ENCODE results near the gene TOM1.

TOM1 gene

DNA sequence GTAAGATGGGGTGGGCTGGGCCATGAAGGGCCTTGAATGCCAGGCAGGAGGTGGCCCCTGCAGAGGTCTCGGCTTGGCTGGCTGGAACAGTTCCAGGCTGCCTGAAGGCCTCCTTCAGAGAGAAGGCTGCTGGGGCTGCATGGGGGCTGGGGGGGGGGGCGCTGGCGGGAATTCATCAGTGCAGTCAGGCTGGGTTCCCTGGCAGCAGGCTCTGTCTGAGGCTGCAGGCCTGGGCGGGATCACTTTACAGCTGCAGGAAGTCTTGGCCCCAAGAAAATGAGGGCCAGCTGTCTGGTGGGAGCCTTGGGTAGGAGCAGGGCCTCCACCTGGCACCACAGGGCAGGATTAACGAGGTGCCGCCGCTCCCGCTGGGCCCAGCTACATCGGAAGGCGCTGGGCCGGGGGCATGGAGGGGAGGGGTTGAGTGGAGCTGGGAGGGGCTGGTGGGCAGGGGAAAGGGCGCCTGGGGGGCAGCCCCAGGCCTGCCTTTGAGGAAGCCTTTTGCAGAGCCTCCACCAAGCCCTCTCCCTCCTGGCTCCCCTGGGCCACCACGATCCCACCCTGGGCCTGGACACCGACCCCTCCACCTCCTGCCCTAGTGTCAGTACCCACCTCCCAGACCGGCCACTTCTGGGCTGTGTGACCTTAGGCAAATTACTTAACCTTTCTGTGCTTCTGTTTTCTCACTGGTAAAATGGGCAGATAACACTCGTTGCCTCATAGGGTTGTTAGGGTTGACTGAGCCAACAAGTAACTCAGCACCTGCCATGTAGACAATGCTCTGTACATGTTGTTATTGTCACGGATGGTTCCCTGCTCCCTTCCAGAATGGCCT, 50.2 kb downstream of the TOM1 start:
- no peak for DNase-seq (ENCODE audit: low spot score)
- no peak for ATAC-seq (ENCODE audit: low read depth)
- Histone ChIP-seq H3K36me3 (ENCODE audit: low read depth) (no peaks in the 10 kb centered on the region), H3K27me3 (ENCODE audit: insufficient read depth, poor library complexity, severe bottlenecking) (no peaks in the 10 kb centered on the region), H3K4me1 (ENCODE audit: insufficient read depth, poor library complexity, severe bottlenecking) (no peaks in the 10 kb centered on the region), H3K9me3 (ENCODE audit: severe bottlenecking) (no peaks in the 10 kb centered on the region), H3K27ac (ENCODE audit: poor library complexity, severe bottlenecking) (no peak overlapping the region), H3K4me3 (ENCODE audit: severe bottlenecking) (no peak overlapping the region)
- TF ChIP-seq, protein P1, sequence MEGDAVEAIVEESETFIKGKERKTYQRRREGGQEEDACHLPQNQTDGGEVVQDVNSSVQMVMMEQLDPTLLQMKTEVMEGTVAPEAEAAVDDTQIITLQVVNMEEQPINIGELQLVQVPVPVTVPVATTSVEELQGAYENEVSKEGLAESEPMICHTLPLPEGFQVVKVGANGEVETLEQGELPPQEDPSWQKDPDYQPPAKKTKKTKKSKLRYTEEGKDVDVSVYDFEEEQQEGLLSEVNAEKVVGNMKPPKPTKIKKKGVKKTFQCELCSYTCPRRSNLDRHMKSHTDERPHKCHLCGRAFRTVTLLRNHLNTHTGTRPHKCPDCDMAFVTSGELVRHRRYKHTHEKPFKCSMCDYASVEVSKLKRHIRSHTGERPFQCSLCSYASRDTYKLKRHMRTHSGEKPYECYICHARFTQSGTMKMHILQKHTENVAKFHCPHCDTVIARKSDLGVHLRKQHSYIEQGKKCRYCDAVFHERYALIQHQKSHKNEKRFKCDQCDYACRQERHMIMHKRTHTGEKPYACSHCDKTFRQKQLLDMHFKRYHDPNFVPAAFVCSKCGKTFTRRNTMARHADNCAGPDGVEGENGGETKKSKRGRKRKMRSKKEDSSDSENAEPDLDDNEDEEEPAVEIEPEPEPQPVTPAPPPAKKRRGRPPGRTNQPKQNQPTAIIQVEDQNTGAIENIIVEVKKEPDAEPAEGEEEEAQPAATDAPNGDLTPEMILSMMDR (IDR thresholded peaks at IDR 0.05; ENCODE audit: poor library complexity, severe bottlenecking) = no peak

DNA sequence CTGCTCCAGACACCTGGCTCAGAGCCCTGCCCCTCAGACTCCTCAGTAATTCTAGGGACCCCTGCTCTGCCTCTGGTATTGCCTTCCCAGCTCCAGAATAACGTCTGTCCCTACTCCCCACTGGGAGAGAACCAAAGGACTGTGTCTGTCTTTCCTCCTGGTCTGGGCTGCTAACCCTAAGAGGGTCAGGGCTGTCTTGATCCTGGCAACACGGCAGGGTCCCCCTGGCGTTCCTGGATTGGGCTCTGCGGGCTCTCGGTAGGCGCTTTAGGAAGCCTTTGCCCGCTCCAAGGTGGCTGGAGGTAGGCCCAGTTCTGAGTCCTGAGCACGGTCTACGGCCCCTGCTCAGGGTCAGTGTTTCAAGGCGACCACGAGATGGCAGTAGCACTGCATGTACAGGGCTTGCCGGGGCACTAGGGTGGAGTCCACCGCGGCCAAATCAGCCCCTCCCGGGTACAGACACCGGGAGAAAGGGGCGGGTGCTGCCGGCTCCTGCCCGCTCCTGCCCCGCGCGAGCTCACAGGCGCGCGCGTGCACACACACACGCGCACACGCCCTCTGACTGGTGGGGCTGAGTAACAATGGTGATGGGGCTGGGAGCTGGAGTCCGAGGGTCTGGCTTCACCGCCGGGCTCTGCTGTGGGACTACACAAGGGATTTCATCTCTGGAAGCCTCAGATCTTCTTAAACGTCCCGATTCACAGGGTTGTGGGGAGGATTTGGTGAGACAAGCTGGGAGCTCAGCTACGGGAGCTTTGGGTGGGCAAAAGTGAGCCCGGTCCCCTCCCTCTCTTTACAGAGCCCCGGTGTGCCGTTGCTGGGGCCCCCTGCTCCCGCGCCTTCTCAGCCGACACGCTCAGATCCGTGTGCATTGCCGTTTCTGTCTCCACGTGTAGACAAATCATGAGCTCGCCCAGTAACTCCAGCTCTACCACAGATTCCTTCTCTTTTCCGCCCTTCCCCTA, 51.1 kb downstream of the TOM1 start:
- Histone ChIP-seq H3K4me1 (ENCODE audit: insufficient read depth, poor library complexity, severe bottlenecking) (no peaks in the 10 kb centered on the region), H3K27ac (ENCODE audit: poor library complexity, severe bottlenecking) (no peak overlapping the region), H3K27me3 (ENCODE audit: insufficient read depth, poor library complexity, severe bottlenecking) (no peaks in the 10 kb centered on the region), H3K9me3 (ENCODE audit: severe bottlenecking) (no peaks in the 10 kb centered on the region), H3K4me3 (ENCODE audit: severe bottlenecking) (peak overlapping the region; percentile 30), H3K36me3 (ENCODE audit: low read depth) (no peaks in the 10 kb centered on the region)
- TF ChIP-seq, protein P1 (IDR thresholded peaks at IDR 0.05; ENCODE audit: poor library complexity, severe bottlenecking) = peak; percentile 91
- peak; percentile 92 for DNase-seq (ENCODE audit: low spot score)
- peak; percentile 96 for ATAC-seq (ENCODE audit: low read depth)

DNA sequence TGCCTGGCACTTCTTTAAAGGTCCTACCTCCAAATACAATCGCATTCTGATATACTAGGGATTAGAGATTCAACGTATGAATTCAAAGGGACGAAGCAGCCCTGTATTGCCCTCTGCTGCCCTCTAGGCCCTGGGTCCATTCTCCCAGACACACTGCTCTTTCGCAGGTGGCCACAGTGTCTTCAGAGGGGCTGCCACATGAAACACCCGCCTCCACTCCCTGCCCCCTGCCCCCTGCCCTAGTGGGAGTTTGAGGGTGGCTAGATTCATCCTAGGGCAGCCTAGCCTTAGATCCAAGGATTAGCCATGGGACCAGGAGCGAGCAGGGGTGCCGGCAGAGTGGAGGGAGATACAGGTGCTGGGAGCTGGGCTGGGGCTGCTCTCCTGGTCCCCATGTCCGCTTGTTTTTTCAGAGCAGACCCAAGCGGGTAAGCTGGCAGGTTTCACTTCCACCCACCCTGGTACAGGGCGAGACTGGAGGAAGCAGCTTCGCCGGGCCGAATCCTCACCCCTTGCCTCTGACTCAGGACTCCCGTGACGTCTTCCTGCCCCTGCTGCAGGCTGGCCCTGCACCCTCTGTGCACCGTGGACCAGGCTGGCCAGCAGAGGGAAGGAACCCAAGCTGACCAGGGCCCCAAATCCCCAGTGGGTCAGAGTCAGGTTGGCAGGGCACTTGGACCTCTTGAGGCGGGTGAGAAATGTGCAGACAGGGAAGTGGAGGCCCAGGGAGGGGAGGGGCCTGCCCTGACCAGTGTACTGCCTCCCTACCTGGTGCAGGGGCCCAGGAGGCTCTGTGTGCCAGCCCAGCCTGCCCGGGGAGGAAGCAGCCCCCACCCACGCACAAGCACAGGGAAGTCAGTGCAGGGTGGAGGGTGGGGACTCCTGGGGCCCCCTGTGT, 52.8 kb downstream of the TOM1 start:
- no peaks in the 10 kb centered on the region for H3K4me1 ChIP-seq (ENCODE audit: insufficient read depth, poor library complexity, severe bottlenecking)
- H3K36me3 ChIP-seq (ENCODE audit: low read depth) = no peaks in the 10 kb centered on the region
- DNase-seq (ENCODE audit: low spot score) (no peak), ATAC-seq (ENCODE audit: low read depth) (no peak)
- H3K27me3 ChIP-seq (ENCODE audit: insufficient read depth, poor library complexity, severe bottlenecking) = no peaks in the 10 kb centered on the region
- TF ChIP-seq, protein P1 (IDR thresholded peaks at IDR 0.05; ENCODE audit: poor library complexity, severe bottlenecking) = peak; percentile 27
- no peaks in the 10 kb centered on the region for H3K9me3 ChIP-seq (ENCODE audit: severe bottlenecking)
- no peak overlapping the region for H3K4me3 ChIP-seq (ENCODE audit: severe bottlenecking)
- no peak overlapping the region for H3K27ac ChIP-seq (ENCODE audit: poor library complexity, severe bottlenecking)

DNA sequence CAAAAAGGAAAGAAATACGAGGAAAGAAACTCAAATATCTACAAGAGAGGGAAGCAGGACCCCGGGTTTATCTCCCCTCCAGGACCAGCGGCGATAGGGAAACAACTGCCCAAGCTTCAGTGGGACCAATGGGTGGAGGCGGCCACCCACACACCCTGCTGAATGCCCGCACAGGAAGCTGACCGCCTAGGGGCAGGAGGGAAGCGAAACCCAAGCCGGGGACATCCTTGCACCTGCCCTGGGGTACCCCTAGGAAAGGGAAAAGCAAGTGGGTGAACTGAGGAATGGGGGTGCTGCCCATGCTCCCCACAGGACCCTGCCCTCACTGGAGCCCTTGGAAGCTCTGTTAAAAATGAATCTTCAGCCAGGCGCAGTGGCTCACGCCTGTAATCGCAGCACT, 53.6 kb downstream of the TOM1 start:
- H3K4me1 ChIP-seq (ENCODE audit: insufficient read depth, poor library complexity, severe bottlenecking) = no peaks in the 10 kb centered on the region
- ATAC-seq (ENCODE audit: low read depth) (no peak), DNase-seq (ENCODE audit: low spot score) (no peak)
- H3K4me3 ChIP-seq (ENCODE audit: severe bottlenecking) = no peak overlapping the region
- no peaks in the 10 kb centered on the region for H3K36me3 ChIP-seq (ENCODE audit: low read depth)
- TF ChIP-seq, protein P1 (IDR thresholded peaks at IDR 0.05; ENCODE audit: poor library complexity, severe bottlenecking) = no peak
- no peak overlapping the region for H3K27ac ChIP-seq (ENCODE audit: poor library complexity, severe bottlenecking)
- H3K9me3 ChIP-seq (ENCODE audit: severe bottlenecking) = no peaks in the 10 kb centered on the region
- H3K27me3 ChIP-seq (ENCODE audit: insufficient read depth, poor library complexity, severe bottlenecking) = no peaks in the 10 kb centered on the region
